NCI-H524 (cell line): ENCODE measurements around the gene BICD1.
A peak's percentile ranks its signal among the peaks of the same experiment; 100 is the strongest.
"Not testable (repeated sequence)": the region's sequence is repeated elsewhere in the genome, so short reads cannot be mapped to it uniquely, and the experiment has no call there.

ENCODE experiments used
- DNase-seq, 2 experiments: peaks; one replicate each; lab custom pipeline; 2025; lab: John Stamatoyannopoulos, UW

BICD1 gene

DNA sequence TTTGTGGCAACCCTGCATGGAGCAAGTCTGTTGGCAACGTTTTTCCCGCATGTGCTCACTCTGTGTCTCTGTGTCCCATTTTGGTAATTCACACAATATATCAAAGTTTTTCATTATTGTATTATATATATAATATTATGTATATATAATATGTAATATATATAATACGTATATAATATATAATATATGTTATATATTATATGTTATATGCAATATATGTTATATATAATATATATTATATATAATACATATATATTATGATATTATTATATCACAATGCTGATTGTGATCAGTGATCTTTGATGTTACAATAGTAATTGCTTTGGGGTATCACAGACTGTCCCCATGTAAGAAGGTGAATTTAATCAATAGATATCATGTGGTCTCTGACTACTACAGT, 84.8 kb downstream of the BICD1 start:
- DNase-seq = no peak

DNA sequence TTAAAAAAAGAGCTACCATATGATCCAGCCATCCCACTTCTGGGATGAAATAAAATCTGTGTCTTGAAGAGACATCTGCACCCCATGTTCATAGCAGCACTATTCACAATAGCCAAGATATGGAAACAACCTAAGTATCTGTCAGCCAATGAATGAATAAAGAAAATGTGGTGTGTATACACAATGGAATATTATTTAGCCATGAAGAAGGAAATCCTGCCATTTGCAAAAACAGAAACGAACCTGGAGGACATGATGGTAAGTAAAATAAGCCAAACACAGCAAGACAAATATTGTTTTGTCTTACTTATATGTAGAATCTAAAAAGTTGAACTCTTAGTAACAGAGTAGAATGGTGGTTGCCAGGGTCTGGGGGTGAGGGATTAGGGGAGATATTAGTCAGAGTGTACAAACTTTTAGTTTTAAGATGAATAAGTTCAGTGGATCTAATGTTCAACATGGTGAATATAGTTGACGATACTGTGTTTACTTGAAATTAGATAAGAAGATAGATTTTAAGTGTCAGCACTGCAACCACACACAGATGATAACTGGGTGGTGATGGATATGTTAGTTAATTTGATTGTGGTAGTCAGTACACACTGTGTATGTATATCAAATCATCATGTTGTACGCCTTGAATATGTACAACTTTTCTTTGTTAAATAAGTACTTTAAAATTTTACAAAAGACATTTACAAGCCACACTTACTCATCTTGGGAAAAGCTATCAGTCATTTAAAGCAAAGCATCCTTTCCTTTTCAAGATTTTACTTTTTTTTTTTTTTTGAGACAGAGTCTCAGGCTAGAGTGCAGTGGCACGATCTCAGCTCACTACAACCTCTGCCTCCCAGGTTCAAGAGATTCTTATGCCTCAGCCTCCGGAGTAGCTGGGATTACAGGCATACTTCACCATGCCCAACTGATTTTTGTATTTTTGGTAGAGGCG, 89.9 kb downstream of the BICD1 start:
- no peak for DNase-seq

DNA sequence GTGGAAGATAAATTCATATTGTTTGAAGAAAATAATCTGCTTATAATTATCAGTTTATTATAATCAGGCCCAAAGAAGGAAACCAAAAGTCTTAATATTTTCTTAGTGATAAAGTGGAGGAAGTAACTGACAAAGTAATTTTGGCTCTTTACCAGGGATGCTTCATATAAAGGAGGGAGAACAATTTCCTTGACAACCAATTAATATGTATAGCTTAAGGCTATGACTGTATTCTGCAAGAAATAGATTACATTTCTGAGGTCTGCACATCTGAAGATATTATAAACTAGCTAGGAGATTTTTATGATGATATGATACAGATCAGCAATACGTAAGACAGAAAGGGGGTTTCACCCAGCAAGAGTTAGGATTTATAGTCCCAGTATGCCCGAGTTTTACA, 90.8 kb downstream of the BICD1 start:
- no peak for DNase-seq

DNA sequence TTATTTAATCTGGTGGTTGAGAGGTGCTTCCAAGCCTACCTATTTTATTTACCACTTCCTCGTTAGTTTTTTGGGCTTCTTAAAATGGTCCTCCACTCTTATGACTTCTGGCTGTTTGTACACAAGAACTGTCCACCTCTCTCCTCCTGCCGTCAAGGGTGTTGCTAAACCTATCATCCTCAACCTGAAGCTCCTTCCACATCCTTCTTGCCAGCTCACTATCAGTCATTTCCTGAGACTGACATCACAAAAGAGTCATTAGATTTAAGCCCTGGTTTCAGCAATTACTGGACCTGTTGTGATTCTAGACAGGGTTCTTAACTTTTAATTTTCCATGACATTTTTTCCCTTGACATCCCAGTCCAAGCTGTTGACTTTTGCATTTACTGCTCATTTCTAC, 91.9 kb downstream of the BICD1 start:
- no peak for DNase-seq

DNA sequence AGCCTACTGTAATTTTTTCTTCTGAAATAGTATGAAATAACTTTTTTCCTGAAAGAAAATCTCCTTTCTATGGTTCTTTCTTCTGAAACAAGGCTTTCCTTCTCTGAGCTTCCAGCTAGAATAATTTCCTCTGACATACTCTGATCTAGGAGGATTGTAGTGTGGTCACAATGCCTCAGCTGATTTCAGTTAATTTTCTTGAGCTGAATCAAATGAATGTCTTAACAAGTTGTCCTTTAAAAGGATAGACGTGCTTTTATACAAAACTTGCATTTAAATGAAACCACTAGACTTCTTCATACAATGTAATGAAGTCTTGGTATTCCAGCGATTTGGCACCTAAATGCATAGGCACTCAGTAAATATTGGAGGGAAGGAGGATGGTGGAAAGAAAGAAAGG, 94.4 kb downstream of the BICD1 start:
- no peak for DNase-seq

DNA sequence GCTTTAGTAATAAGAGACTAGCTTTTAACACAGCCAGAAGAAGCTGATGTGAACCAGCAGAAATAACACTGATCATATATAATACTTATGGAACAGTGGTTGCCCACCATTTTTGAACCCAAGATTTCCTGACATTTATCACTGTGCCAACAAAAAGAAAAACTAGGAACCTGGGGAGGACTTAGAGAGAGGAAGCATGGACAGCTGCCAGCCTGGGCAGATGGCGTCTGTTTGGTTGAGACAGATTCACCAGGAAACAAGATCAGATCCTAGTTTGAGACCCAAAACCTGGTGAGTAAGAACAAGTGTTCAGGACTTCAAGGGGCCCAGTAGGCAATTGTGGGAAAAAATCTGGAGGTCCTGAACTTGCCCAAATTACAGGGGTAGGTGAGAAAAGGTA, 95.3 kb downstream of the BICD1 start:
- peak; percentile 67 to 84 for DNase-seq

DNA sequence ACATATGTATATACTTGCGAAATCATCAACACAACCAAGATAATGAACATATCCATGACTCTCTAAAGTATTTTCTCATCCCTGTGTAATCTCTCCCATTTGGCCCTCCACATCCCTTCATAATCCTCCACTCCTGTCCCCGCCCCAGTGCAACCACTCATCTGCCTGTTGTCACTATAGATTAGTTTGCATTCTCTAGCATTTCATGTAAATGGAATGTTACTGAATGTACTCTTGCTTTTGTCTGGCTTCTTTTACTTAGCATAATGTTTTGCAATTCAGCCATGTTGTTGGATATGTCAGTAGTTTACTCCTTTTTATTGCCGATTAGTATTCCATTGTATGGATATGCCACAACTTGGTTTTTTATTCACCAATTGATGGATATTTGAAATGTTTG, 99.1 kb downstream of the BICD1 start:
- no peak for DNase-seq

DNA sequence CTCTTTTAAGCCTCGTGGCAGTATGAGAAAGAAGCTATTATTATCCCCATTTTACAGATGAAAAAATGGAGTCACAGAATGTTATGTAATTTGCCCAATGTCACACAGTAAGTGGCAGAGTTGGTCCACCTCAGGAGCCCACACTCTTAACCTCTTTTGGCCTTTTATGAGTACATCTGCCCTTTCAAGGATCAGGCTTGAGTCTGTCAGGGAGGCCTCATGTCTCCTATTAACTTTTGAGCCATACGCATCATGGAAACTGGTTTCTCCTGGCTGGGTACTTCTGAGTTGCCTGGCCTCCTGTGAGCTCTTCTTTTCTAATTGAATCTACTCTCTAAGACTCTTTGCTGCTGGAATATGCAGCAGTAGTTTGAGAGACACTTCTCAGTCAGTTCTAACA, 101.7 kb downstream of the BICD1 start:
- no peak for DNase-seq

DNA sequence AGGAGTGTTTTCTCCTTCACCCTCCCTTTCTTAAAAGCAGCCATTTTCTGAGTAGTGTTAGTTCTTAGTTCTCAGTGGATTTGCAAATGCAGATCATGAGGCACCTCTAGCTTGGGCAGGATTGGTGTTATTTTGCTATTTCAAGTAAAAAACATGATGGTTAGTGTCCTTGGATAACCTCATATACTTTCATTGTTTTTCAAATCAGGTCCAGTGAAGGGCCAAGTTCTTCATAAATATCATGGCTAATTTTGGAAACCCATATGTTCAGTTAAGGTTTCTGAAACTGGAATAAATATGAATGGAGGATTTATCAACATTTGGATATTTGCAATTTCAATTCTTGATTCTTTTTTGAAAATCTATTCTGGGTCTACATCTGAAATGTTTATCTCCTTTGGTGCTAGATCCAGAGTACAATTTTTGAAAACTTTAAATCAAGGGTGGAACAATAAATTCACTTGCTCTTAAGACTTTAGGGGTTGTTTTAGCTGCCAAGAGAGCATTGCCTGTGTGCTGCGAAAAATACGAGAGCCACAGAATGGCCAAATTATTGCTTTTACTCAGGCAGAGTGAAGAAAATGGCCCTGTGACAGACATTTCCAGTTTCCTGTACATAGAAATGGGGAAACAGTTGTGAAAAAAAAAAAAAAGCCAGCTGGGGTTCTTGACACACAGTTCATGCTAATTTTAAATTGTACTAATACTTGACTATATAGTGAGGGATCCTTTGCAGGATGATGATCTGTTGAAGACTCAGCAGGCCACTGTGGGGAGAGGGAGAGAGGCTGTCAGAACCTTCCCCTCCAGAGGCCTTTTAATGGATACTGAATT, 104.6 kb downstream of the BICD1 start:
- DNase-seq = peak in 1 of 2 experiments; percentile 31

DNA sequence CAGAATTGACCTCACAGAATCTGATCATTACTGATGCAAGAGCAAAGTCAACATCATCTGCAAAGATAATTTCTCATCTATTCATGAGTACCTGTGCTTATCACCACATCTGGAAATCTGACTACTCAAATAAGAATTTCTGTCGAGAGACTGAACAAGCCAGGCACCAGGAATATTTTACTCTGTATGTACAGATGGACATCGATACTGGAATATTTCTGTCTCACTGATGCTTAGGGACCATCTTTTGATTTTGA, 105.2 kb downstream of the BICD1 start:
- DNase-seq = peak in 1 of 2 experiments; percentile 31

DNA sequence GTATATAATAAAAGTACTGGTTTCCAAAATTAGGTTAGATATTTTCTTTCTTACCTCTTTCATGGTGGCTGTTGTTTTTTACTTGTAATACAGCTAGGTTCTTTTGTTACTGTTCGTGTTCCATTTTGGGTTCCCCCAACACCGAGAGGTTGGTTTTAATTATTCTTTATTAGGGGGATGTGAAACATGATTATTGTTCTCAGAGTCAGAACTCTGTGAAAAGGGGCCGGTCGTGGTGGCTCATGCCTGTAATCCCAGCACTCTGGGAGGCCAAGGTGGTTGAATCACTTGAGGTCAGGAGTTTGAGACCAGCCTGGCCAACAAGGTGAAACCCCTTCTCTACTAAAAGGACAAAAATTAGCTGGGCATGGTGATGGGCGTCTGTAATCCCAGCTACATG, 108.1 kb downstream of the BICD1 start:
- DNase-seq = no peak

DNA sequence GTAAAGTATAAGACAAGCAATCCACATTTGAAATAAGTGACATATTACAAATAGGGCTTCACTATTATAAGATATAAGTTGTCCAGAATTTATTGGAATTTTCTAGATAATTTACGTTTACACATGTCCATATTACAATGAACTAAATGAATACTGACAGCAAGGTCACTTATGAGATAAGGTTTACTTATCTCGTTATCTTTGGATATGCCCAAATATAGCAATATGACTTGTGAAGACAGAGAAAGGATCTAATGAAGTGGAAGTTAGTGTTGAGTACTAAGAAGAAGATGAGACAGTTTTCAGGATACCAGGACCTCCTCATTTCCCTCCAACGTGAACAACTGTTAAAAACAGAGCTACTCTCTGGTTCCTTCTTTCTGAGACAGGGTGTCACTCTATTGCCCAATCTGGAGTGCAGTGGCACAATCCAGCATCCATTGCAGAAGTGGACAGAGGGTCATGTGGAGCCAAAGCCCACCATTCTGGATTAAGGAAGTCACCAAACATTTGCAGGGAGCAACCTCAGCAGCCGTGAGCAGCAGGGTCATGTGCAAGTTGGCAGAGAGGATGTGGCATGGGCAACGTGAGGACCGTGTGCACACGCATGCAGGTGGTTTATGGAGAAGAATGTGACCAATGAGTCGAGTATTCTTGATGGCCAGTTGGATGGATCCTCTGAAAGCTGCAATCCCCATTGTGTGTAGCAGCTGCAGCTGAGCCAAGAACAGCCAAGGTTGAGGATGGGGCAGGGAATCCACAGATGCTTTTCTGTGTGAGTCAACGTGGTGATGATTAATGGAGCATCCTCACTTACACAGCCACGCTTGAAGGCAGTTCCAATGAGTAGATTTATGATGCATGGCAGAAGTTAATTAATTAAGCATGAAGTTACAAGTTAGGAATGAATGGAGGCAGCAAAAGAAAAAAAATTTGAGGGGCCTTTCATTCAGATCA, 111.0 kb downstream of the BICD1 start:
- no peak for DNase-seq

DNA sequence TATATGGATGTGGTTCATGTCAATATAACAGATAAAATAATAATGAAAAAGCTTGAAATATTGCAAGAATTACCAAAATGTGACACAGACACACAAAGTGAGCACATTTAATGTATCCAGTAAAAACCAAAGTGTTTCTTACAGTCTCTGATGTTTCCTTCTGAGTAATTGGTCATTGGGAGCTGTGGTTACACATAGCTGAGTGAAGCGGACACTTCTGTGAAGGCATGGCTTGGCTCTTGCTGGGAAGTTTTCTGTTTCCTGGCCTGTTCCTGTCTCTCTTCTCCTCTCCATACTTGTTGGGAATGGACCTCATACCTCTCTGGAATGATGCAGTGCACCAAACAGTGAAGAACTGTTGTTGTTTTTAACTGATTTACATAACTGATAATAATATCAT, 117.3 kb downstream of the BICD1 start:
- DNase-seq = no peak

DNA sequence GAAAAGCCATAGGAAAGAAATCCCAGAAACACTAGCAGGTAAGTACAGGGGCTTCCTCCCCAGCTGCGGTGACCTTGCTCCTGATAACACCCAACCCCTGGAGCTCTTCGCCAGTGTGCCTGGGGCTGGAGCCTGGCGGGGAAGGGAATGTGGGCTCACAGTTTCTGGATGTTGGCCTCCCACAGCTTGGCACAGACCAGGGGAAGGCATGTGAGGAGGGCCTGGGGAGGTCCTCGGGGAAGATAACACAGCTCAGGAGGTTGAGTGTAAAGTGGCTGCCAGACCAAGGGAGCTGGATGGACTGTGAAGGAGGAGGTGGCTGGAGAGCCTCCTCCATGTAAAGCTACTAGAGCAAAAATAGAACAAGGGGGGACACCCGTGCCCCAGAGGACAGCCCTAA, 120.1 kb downstream of the BICD1 start:
- no peak for DNase-seq

DNA sequence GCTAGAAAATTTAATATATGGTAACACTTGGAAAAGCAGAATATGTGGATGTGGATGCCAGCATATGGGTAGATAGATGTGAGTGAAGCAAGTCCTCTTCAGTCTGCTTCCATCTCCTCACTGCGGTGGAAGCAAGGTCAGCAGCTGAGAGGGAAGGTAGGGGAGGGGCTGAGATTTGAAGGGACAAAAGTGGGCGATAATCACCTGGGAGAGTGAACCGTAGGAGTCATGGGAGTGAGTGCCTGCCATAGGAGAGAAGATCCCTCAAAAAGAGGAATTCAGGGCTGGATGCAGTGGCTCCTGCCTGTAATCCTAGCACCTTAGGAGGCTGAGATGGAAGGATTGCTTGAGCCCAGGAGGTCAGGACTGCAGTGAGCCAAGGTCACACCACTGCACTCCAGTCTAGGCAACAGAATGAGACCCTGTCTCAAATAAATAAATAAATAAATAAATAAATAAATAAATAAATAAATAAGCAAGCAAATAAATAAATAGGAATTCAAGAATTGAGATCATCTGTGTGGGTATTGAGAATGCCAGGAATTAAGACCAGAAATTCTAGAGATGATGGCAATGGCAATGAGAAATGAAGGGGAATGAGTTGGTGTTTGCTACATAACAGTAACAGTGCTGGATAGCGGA, 123.4 kb downstream of the BICD1 start:
- DNase-seq = peak; percentile 29 to 71

DNA sequence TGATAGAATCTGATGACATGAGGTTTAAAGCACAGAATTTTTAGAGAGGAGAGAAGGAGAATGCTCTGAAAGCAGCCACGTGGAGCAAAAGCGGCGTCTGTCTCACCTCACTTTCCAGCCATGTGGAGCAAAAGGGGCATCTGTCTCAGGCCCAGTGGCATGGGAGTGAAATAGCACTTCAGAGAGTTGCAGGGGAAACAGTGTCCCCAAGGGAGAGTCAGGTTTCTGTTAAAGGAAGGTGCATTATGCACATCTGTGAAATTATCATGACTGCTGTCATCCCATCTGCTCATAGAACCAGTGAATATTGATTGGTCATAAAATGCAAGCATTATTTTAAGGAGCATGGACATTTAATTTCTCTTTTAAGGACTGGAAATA, 124.0 kb downstream of the BICD1 start:
- DNase-seq = peak; percentile 99

DNA sequence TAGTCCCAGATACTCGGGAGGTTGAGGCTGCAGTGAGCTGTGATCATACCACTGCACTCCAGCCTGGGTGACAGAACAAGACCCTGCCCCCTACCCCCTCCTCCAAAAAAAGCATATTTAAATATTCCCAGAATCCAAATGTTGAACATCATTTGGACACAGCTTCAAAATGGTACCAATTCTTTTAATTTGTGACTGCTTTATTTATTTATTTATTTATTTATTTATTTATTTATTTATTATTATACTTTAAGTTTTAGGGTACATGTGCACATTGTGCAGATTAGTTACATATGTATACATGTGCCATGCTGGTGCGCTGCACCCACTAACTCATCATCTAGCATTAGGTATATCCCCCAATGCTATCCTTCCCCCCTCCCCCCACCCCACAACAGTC, 124.7 kb downstream of the BICD1 start:
- not testable (repeated sequence) for DNase-seq

DNA sequence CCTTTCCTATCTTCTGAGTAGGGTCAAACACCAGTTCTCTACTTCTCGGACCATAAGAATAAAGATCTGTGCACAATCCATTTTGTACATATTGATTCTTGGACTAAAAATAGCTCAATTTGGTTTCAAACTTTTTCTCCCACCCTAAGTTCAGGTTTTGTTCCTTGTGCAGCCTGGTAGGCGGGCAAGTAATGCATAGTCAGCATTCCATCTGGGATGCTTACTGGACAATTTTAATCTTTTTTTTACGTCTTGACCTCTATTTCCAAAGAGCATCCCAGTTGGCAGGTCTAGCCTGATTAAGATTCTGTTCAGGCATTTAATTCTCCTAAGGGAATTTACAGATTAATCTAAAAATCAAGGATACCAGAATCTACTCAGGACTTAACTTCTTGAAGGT, 126.9 kb downstream of the BICD1 start:
- peak in 1 of 2 experiments; percentile 31 for DNase-seq

DNA sequence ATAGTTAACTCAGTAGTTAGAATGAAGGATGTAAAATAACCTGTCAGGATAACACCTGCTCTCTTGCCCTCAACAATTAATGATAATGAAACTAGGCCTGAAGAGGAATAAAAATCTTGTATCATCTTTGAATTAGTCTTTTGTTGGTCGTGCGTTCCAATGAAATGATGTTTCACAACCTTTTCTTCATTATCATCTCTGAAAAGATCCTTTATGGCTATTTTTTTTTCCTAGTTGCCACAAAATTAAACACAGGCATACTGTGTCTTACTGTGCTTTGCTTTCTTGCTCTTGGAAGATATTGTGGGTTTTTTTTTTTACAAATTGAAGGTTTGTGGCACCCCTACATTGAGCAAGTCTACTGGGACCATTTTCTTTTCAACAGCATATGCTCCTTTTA, 128.6 kb downstream of the BICD1 start:
- no peak for DNase-seq

DNA sequence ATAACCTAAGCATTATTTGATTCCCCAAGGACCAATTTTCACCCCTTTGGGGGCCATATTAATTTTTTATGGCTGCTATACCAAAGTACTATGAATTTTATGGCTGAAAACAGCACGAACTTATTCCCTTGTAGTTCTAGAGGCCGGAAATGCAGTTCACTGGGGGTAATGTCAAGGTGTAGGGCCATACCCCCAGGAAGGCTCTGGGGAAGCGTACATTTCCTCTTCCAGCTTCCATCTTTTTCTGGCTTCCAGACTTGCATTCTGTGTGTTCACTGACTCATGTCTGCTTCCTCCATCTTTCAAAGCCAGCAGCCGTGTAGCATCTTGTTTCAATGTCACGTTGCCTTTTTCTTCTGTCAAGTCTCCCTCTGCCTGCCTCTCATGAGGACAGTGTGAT, 133.5 kb downstream of the BICD1 start:
- DNase-seq = no peak

DNA sequence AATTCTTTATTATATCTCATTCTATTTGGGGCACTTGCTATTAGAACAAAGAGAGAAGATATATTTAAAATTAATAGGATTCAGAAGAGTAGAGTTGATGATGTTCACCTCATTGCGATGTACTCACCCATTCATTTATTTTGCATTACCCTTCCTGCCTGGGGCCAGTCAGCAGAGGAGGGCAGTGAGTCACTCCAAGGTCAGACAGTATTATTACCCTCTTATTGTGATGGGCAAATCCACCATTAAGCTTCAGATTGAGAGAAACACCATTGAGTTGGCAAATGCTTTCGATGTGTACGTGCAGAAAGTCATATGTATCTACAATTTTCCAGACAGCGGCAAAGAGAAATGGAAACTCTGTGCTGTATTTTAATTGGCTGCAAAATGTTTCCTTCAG, 134.2 kb downstream of the BICD1 start:
- DNase-seq = no peak

DNA sequence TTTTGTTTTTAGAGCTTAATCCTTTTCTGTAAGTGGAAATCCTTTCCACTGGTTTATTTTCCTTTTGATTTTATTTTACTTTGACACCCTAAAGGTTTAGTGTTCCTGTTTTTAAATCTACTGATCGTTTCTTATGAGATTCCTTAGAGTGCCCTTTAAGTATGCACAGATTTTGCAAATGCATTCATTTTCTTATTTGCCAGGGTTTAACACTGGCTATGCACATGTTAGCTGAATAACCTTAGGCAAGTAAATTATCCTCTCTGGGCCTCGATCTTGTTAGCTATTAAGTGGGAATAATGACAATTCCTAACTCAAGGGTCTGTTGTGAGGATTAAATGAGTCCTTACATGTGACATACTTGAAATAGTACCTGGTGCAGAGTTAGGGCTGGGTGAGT, 136.0 kb downstream of the BICD1 start:
- peak in 1 of 2 experiments; percentile 31 for DNase-seq
